Stomach (tissue), 4 donors: ENCODE measurements around the gene RAET1G.

ENCODE experiments used
- CTCF ChIP-seq, 7 experiments: fragments of 450-650 bp in 4 of 7; fragments of 200-600 bp in 3 of 7; sonication (generic) in 3 of 7; IDR thresholded peaks; one replicate each; pipeline ENCODE4 v1.5.1; 2016 to 2019; ENCODE audit warnings: antibody characterized with exemption in 7 of 7, control low read depth in 2 of 7, mild to moderate bottlenecking in 1 of 7
- POLR2AphosphoS5 ChIP-seq, 3 donors: sonication (generic); formaldehyde crosslinking; IDR thresholded peaks; one replicate each; pipeline ENCODE4 v1.6.1; 2016; ENCODE audit warnings: antibody characterized with exemption in 3 of 3

- TF ChIP-seq POLR2AphosphoS5 (IDR thresholded peaks at IDR 0.05) (no peak), CTCF (IDR thresholded peaks at IDR 0.05) (no peak)
Observed at GRCh38 chr6:149951096-149951495, 28.2 kb upstream of the RAET1G start.
